Measurements from ENCODE around the gene SYNC.
"Not testable (repeated sequence)": the region's sequence is repeated elsewhere in the genome, so short reads cannot be mapped to it uniquely, and the experiment has no call there.

Gene SYNC

DNA sequence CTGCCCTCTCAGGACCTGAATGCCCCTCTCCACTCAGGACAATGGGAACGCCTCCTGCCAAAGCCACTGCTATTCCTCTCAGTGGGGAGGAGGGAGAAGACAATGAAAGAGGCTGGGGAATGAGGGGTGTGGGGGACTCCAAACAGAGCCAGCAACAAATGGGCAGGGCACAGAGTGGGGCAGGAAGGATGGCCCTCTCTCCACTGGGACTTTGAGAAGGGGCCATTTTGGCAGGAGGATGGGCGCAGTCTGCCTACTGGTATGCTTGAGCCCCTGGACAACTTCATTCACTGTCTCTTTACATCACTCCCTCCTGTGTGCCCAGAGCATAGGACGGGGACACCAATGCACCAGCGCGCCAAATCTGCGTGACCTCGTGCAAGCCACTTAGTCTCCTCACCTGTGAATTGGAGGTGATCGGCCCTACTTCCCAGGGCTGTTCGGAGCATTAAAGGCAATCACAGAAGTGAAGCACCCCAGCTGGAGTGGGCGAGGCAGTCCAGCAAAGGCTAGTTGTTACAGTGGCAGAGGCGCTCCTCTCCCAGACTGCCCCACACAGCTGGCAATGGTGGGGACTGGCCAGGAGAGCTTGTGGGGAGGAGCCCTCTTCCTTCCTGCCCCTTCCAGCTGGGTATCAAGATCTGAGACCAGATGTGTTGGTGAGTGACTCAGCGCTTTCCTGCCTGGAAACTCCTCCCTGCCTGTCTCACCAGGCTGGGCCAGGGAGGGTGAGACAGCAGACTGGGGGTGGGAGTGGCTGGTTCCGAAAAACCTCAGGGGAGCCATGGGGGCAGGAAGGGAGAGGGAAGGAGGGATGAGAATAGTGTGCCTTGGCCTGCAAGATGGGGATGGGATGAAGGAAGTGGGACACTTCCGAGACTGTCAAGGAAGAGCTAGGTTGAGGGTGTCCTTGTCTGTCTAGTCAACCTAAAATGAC is 22.4 kb upstream of the SYNC start:
- DNase-seq: peak; percentile 48

DNA sequence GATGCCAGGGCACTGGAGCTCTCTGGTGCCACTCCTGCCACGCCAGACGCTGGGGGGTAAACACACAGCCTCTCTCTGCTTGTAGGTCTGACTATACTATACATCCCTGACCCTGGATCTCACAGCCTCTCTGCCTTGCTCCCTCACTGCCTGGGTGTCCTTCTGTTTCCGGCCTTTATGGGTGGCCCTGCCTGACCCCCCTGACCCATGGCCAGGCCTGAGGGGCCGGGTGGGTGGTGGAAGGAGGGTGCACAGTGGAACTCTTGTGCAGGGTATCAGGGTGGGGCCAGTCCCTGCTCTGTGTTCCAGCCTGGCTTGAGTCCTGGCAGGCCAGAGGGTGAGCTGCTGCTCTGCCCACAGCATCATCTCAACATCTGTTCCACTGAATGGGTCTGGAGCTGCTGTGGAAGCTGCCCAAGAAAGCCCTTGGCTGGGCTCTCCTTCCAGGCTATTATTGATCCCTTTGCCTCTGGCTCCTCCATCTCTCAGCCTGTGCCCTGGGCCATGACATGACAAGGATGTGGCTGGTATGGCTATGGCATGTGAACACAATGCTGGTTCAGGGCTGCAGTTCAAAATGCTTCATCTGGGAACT is 17.2 kb upstream of the SYNC start:
- no peak for DNase-seq

DNA sequence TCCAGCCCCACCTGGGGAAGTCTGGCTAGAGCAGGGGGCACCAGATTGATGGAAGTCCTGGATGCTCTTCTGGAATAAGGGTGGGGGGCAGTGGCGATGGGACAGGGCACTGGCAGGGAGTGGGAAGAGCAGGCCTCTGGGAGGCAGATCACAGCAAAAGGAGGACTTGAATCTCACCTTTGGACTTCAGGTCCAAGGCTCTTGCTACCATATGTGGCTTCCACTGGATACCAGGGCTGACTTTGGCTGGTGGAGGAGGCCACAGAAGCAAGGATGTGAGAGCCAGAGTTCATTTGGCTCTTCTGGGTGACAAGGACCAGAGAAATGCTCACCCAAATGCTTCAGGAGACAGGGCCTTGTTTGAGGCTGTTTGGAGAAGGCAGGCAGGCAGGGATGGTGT is 16.0 kb upstream of the SYNC start:
- no peak for DNase-seq

DNA sequence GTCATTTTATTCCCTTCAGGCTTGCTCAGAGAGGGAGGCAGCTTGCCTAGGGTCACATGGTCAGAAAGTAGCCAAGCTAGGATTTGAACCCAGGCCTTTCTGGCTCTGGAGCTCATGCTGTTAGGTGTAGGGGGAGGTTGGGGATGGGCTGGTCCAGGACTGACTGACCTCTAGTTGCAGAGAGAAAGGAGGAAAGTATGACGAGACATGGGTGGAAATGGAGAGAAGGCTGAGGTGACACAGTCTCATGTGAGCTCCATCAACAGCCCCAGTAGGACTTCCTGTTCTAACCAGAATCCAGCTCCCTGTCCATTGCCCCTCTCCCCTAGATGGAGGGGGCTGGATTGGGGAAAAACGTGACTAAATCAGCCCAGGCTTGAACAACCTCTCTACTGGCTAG is 15.5 kb upstream of the SYNC start:
- DNase-seq: no peak

DNA sequence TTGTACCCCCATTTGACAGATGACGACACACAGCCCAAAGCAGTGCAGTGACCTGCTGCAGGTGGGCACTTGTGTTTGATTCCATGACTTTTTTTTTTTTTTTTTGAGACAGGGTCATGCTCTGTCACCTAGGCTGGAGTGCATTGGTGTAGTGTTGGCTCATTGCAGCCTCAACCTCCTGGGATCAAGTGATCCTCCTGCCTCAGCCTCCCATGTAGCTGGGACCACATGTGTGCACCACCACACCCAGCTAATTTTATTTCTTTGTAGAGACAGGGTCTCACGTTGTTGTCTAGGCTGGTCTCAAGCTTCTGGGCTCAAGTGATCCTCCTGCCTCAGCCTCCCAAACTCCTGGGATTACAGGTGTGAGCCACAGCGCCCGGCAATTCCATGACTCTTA is 14.9 kb upstream of the SYNC start:
- no peak for DNase-seq

DNA sequence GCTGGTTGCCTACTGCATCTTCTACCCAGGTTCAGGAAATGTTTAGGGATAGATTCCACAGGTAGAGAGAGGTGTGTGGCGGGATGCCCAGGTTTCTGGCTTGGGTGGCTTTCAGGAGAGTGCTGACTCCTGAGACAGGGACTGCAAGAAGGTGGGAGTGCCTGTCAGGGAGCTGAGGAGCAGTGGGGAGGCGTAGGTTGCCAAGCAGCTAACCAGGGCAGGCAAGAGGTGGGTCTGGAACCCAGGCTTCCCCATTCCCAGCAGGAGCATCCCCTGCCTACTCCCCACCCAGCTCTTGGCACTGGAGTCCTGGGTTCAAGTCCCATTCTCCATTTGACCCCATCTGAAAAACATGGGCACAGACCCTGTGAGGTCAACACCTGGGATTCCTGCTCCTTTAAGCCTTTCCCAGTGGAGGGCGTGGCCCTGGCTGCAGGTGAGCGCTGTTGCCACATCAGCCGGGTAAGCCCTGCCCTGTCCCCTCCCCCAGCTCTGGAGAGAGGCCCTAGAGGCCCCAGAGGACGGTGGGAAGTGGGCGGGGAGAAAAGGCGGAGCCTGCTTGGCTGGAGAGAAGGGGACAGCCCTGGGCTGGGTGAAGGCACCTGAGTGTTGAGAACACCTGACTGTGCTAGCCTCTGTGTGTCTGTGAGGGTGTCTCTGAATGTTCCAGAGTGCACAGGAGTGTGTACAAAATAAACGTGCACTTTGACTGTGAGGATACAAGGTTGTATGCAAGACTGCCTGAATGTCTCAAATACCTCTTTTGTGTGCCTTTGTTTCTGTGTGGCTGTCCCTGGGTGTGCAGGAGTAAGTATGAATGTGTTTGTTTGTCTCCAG is 14.0 kb upstream of the SYNC start:
- peak; percentile 76 for DNase-seq

DNA sequence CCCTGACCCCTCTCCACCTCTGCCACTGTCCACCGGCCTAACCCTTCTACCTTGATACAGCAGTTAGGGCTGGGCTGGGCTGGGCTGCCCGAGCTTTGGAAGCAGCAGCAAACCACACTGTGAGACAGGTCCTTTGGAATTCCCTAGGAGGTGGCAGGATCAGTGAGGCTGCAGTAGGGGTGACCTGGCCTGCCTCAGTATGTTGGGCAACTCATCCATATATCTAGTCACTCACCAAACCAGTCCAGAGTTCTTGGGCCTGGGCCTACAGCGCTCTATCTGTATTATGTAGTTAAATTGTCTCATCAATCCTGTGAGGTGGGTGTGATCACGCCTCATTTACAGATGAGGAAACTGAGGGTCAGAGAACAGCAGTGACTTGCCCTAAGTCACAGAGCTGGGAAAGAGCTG is 13.3 kb upstream of the SYNC start:
- no peak for DNase-seq

DNA sequence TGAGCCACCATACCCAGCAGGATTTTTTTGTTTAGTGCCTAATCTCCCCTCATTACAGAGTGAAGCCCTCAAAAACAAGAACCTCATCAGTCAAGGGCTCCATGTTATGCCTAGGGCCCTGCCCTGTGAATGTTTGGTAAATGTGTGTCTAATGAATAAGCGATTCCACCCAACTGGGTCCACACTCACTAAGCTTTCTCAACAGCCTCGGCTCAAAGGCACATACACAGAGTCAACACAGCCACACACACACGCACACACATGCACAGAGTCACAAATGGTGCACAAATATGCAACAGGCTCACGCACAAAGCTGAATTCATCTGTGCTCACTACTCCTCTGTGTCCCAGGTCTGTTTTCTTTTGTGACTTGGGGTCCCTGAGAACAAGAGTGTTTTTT is 11.7 kb upstream of the SYNC start:
- no peak for DNase-seq

DNA sequence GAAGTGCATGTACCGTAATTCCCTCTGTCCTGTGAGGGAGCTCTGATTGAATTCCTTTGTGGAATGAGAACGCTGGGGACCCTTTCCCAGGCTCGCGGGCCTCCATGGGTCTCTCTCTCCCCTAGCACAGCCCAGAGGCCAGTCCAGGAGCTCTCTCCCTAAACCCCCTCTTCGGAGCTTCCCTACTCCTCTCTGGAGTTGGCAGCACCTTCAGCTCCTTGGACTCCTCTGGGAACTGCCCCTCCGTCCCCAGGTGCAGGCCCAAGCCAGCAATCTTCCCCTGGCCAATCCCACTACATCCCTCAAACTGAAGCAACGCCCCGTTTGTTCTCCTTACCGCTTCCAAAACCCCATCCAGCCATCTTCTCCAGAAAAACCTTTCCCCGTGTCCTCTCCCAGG is 10.5 kb upstream of the SYNC start:
- DNase-seq: no peak

DNA sequence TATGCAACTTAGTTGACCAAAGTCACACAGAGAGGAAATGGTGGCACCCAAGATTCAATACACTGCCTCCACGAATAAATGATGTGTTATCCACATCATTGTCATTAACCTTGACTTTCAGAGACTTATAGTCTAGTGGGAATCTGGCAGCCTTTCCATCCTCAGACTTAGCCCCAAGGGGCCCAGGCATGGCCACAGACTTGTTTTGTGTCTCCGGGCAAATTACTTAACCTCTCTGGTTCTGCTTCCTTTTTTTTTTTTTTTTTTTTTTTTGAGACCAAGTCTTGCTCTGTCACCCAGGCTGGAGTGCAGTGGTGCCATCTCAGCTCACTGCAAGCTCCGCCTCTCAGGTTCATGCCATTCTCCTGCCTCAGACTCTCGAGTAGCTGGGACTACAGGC is 8.7 kb upstream of the SYNC start:
- DNase-seq: not testable (repeated sequence)

DNA sequence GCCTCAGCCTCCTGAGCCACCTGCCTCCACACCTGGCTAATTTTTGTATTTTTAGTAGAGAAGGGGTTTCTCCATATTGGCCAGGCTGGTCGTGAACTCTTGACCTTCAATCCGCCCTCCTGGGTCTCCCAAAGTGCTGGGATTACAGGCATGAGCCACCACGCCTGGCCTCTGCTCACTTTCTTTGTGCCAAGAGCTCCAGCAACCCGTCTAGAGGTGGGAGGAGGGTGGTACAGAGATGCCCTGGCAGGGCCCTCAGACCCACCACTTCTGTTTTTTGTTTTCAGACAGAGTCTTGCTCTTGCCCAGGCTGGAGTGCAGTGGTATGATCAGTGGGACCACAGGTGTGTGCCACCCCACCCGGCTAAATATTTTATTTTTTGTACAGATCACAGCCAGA is 6.9 kb upstream of the SYNC start:
- DNase-seq: no peak

DNA sequence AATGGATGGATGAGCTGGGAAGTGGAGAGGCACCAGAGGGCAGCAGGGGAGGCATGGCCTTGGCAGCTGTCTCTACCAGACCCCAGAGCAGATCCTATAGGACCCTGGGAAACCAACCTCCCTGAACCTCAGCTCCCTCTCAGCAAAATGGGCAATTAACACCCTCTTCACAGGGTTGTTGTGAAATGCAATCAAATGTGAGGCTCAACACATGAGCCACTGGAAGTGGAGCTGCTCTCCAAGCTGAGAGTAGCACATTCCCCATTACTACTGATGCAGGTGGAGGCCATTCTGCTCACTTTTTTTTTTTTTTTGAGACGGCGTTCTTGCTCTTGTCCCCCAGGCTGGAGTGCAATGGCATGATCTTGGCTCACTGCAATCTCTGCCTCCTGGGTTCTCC is 6.5 kb upstream of the SYNC start:
- DNase-seq: no peak

DNA sequence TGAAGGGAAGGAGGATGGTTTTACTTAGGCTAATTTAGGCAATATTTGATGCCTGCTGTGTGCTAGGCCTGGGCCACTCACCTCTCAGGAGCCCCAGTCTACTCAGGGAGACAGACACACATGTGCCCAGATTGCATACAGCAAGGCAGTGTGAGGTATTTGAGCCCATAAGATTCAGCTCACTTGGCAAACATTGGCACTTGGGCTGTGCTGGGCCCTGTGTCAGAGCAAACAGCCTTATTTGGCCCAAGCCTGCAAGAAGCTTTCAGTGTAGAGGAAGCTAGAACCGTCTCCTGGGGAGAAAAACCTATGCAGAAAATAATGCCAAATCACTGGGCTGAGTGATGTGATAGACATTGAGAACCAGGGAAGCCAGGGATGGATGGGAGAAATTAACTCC is 3.9 kb upstream of the SYNC start:
- no peak for DNase-seq

DNA sequence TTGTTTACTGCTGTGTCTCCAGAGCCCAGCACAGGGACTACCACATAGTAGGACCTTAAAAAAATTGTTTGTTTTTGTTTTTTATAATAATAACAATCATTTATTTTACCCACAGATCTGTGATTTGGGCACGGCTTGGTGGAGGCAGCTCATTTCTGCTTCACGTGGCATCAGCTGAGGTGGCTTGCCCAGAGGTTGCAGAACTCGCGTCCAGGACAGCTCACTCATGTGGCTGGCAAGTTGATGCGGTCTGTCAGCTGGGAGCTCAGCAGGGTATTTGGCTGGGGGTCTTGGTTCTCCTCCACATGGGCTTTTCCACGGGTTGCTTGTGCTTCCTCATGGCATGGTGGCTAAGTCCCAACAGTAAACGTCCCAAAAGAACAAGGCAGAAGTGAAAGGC is 2.9 kb upstream of the SYNC start:
- no peak for DNase-seq

DNA sequence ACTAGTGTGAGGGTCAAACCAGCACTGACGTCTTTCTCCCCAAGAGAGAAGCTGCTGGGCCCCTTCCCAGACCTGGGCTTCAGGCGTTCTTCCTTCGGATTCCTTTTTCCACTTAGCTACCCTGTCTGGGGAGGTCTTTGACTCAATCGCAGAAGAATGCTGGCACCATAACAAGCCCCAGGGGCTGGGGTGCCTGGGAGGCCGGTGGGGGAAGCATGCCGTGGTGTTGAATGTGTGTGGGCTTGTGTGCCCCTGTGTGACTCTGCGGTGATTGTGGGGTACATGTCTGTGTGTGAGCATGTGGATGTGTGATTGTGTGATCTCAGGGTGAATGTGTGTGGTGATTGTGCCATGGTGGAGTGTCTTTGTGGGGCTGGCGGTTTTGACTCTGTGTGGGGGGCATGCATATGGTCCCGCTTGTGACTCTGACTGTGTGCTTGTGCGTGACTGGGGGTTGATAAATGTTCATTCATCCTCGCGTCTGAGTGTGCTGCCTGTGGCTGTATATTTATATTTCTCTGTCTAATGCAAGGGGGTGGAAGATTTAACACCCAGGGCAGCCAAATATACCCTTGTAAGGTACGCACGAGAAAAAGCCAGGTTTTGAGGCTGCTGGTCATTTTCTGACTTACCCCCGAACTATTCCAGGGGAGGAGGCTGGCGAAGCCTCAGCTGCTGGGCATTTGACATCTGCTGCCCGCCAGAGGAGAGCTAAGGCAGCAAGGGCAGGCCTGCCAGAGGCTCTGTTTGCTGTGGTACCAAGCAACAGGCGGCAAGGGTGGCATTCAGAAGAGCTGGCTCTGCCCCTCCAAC is 1.1 kb upstream of the SYNC start:
- no peak for DNase-seq

DNA sequence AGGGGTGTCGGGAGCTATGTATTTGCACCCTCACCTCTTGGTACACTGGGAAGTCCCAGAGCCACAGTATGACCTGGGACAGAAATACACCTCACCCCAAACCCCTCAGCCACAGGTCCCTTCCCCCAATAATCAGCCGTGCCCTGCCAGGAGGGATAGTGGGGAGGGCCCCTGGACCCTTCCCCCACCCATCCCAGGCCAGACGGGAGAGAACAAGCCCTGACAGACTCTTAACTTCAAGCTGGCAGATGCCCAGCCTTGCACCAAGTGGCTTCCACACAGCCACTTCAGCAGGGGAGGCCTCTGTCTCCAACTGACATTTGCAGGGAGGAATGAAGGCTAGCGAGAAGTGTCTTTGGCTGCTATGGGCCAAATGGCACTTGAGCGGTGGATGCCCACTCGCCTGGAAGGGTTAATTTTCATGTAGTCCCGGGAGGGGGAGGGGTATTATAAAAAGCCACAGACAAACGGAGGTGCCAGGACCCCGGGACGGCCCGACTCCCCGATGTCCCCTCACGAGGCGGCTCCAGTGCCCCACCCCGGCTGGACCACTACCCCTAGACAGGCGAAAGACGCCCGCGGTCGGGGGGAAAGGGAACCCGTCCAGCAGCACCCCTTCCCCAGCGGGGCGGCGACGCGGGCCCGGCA is 495 bp downstream of the SYNC start:
- no peak for DNase-seq

DNA sequence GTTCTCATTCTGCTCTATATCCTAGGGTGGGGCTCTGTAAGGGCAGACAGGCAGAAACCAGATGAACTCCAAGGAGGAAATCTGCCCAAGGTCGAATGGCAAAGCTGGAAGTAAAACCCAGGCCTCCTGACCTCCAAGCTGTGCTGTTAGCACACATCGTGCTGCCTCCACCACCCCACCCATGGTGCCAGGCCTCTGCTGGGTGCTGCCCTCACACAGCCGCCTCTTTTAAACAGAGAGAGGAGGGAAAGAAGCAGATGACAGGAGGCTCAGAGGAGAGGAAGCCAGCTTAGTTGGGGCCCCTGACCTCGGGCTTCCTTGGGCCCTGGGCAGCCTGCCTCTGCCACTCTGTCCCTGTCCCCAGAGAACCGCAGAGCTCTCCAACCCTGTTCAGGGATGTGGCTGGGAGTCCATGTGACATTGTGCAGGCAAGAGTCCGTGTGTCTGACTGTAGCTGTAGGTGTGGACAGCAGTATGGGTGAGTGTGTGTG is 1.1 kb downstream of the SYNC start:
- no peak for DNase-seq

DNA sequence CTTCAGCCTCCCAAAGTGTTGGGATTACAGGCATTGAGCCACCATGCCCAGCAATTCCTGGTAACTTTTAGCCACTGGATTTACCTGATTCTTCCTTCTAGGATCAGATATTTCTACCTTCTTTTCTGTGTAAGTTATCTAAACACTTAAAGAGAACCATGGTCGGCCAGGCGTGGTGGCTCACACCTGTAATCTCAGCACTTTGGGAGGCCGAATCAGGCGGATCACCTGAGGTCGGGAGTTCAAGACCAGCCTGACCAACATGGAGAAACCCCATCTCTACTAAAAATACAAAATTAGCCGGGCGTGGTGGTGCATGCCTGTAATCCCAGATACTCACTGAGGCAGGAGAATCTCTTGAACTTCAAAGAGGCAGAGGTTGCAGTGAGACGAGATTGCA is 5.6 kb downstream of the SYNC start:
- DNase-seq: not testable (repeated sequence)

DNA sequence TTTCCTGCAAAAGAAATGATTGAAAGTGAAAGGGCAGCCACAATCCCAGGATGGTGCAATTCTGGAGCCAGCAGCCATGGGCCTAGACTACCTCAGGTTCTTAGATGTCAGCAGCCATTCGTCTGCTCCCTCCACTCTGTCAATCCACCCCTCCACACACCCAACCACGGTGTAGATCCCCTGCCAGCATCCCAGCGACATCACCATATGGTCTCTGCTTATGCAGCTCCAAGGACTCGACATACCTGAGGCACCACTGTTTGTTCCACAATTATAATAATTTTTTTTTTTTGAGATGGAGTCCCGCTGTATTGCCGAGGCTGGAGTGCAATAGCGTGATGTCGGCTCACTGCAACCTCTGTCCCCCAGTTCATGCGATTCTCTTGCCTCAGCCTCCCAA is 6.5 kb downstream of the SYNC start:
- no peak for DNase-seq

DNA sequence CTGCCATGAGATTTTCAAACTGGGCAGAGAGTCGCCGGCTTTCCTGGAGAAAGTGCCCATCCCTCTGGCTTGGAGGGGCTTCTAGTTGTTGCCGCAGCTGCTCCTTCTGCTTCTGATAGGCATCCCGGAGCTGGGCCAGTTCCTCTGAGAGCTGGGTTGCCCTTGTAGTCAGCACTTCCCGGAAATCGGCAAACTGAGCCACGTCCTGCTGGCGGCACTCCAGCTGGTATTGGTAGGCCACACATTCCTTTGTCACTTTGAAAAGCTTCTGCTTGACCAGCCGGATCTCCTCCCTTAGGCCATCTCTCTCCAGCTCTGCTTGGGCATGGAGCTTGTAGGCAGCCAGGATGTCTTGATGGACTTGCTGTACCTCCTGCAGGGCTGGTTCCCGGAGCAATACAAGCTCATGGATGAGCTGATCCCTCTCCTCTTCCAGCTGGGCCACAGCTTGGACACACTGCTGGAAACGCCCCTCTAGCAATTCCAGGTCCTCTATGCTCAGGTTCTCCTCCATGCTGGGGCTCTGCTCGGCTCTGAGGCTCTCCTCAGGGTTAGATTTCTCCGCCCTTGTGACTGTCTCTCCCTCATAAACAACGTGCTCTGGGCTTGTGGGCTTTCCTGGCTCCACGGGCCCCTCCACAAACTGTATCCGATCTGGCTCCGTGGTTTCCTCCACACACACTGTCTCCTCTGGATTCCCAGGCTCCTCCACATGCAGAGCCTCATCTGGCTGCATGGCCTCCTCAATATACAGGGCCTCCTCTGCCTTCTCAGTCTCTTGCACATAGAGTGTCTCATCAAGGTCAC is 7.3 kb downstream of the SYNC start:
- DNase-seq: no peak

DNA sequence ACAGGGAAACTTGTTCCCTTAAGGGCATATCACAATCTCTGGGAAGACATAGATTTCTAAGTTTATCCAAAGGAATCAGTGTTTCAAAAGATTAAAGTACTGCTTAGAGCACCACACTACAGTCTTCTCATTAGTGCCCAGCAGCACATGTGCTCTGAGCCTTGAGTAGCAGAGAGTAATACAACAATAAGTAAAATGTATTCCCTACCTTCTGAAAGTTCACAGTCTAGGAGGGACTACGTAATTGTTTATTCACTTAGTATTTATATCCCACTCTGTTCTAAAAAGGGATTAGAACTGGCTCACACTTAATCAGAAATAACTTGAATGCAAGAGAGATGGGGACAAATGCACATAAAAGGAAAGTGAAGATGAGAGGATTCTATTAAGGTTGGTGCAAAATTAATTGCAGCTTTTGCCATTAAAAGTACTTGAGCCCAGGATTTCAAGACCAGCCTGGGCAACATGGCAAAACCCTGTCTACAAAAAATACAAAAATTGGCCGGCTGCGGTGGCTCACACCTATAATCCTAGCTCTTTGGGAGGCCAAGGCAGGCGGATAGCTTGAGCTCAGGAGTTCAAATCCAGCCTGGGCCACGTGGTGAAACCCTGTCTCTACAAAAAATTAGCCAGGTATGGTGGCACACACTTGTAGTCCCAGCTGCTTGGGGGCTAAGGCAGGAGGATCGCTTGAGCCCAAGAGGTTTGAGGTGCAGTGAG is 9.0 kb downstream of the SYNC start:
- DNase-seq: no peak
